Measurements from ENCODE around the gene MINDY3.
A peak's percentile ranks its signal among the peaks of the same experiment; 100 is the strongest.
"Not testable (repeated sequence)": the region's sequence is repeated elsewhere in the genome, so short reads cannot be mapped to it uniquely, and the experiment has no call there.

Gene MINDY3

GRCh38 chr10:15859906-15860691 lies at the start of gene MINDY3:
MINDY3 (minus strand) TSS chr10:15860507; CDS start chr10:15860299, 208 bp downstream.
- DNase-seq = peak; percentile 77

DNA sequence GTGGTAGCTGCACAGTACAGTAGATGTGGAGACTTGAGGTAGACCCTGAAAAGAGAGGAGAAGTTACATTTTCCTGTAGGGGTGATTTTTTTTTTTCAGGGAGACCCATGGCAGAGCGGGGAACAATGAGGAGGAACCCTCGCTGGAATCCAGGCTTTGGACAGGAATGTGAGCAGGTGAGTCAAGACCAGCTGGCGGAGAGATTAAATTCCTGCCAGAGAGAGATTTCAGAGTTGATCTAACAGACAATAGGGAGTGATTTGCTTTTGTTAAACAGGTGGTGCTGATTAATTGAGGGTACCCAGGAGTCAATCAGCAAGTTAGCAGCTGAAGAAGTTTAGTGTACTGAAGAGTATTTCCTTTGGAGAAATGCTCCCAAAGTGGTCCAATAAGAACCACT lies 41.6 kb upstream of the MINDY3 start:
- DNase-seq = no peak

DNA sequence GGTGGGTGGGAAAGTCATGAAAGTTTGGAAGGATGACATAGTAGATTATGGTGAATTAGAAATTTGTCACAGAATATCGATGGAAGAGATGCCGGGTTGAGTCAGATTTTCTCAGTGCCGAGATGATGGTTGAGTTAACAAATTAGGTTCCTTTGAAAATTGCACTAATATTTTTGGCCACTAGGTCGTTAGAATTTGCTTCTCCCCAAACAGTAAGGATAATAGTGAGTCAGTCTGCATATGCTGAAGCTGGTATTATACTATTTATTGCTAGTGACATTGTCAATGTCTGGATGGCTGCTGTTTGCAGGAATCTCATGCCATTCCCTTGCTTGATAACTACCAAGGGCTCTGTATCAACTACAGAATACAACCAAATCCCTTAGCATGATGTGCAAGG lies 37.7 kb upstream of the MINDY3 start:
- DNase-seq = peak; percentile 19

DNA sequence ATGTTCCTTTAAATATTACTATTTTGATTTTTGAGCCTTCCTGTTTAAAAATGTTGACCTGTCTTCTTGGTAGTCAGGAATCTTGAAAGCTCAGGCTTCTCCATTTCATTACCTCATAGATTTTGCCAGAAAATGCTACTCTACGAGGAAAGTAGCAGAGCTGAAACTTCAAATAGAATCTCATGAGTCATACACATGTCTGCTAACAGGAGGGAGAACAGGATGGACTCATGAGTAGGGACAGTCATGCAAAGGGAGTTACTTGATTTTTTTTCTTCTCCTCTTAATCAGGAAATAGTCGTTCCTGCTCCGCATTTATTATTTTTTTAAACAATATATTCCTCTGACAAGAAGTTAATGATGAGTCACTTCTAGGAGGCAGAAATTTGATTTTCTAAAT lies 37.0 kb upstream of the MINDY3 start:
- DNase-seq = peak; percentile 28

DNA sequence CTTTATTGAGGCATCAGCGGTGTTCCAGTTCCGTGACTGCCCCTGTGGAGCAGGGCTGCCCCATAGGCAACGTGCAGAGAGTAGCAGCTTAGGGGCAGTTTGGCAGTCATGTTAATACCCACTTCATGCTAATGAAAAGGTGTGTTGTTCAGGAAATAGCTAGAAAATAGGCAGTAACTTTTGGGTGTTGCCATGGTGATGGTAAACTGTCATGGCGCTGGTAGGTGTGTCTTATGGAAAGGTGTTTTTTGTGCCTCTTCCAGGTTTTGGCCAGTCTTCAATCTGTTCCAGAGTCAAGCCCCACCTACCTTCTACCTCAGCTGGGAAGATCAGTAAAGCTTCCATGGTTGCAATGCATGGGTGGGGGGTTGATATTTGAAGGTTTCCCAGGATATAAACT lies 36.3 kb upstream of the MINDY3 start:
- no peak for DNase-seq

DNA sequence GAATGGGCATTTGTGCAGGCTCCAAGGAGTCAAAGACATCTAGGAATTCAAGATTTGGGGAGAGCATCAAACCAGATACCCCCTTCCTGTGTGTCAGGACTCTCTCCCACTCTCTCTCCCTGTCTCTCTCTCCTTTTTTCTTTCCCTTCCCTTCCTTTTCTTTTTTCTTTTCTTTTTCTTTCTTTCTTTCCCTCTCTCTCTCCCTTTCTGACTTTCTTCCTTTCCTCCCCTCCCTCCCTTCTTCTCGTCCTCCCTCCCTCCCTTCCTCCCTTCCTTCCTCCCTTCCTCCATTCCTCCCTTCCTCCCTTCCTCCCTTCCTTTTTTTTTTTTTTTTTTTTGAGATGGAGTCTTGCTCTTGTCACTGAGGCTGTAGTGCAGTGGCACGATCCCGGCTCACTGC lies 24.1 kb upstream of the MINDY3 start:
- no peak for DNase-seq

DNA sequence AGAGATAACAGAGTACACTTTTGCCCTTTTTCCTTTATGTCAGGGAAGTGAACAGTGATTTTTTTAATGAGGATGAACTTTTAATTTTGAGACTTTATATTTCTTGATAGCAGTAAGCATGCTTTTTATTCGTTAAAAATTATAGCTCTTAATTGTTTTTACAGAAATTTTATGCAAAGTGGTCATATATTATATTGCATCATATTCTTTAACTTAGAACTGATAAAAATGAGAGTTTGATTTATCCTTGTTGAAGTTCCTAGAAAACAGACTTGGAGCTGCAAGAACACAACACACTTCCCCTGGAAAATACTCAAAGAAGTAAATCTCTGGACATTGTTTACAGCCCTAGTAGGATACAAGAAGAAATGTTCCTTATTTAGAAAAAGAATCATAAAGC lies 21.2 kb upstream of the MINDY3 start:
- DNase-seq = no peak

- DNase-seq = no peak
Measured at GRCh38 chr10:15879663-15880062, 19.4 kb upstream of the MINDY3 start.

DNA sequence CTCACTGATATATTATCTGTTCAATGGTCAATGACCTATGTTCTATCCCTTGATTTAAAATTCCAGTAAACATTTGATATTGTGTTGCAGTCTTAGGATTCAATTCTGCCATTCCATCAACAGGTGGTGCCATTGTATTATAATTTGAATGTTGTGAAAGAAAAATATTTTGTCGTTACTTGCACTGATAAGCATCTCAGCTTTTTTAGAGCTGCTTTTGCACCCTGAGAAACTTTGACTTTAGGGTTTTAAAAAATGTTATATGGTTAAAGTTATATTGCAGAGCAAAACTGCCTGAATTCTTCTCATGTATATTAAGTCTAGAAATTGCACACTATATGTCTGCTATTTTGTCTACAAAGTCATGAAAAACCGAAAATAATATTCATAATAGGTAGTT lies 18.8 kb upstream of the MINDY3 start:
- DNase-seq = peak; percentile 29

DNA sequence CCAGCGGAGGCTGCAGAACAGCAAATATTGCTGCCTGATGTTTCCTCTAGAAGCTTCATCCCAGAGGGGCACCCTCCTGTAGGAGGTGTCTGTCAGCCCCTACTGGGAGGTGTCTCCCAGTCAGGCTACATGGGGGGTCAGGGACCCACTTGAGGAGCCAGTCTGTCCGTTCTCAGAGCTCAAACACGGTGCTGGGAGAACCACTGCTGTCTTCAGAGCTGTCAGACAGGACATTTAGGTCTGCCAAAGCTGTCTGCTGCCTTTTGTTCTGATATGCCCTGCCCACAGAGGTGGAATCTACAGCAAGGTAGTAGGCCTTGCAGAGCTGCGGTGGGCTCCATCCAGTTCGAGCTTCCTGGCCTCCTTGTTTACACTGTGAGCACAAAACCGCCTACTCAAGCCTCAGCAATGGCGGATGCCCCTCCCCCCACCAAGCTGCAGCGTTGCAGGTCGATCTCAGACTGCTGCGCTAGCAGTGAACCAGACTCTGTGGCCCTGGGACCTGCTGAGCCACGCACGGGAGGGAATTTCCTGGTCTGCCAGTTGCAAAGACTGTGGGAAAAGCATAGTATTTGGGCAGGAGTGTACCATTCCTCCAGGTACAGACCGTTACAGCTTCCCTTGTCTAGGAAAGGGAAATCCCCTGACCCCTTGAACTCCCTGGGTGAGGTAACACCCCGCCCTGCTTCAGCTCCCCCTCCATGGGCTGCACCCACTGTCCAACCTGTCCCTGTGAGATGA lies 17.7 kb upstream of the MINDY3 start:
- DNase-seq = no peak

DNA sequence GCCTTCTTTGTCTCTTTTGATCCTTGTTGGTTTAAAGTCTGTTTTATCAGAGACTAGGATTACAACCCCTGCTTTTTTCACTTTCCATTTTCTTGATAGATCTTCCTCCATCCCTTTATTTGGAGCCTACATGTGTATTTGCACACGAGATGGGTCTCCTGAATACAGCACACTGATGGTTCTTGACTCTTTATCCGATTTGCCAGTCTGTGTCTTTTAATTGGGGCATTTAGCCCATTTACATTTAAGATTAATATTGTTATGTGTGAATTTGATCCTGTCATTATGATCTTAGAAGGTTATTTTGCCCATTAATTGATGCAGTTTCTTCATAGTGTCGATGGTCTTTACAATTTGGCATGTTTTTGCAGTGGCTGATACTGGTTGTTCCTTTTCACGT lies 16.0 kb upstream of the MINDY3 start:
- DNase-seq = not testable (repeated sequence)

DNA sequence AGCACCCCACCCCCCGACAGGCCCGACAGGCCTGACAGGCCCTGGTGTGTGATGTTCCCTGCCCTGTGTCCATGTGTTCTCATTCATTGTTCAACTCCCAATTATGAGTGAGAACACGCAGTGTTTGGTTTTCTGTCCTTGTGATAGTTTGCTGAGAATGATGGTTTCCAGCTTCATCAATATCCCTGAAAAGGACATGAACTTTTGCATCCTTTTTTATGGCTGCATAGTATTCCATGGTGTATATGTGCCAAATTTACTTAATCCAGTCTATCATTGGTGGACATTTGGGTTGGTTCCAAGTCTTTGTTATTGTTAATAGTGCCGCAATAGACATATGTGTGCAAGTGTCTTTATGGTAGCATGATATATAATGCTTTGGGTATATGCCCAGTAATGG lies 12.3 kb upstream of the MINDY3 start:
- DNase-seq = not testable (repeated sequence)

DNA sequence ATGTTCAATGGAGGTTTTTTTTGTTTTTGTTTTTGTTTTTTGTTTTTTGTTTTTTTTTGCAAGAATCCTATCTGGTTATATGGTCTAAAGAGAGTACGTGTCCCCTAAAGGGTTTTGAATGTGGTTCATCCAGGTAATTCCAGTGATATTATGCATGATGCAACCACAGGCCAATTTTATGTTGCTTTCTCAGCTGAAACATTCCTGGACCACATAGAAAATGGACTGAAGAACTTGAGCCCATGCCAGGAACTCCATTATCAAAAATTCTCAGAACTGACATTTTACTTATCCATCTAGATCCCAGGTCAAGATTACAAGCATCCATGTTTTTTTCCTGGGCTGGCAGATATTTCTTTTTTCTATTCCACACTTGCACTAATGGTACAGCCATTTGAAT lies 11.5 kb upstream of the MINDY3 start:
- DNase-seq = peak; percentile 33

- DNase-seq = no peak
Measured at GRCh38 chr10:15869935-15870334, 9.6 kb upstream of the MINDY3 start.

GRCh38 chr10:15868006-15868405 lies 7.7 kb upstream of the MINDY3 start:
- no peak for DNase-seq

DNA sequence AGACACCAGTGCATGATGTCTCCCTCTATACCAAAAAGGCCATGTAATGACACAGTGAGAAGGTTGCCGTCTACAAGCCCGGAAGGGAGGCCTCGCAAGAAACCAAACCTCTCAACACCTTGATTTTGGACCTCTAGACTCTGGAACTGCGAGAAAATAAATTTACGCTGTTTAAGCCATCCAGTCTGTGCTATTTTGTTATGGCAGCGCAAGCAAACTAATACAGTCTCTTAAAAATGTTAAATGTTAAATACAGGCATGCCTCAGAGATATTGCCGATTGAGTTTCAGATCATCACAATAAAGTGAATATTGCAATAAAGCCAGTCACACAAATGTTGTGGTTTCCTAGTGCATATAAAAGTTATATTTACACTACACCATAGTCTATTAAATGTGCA lies 5.0 kb upstream of the MINDY3 start:
- no peak for DNase-seq

- no peak for DNase-seq
Measured at GRCh38 chr10:15864419-15864818, 4.1 kb upstream of the MINDY3 start.

DNA sequence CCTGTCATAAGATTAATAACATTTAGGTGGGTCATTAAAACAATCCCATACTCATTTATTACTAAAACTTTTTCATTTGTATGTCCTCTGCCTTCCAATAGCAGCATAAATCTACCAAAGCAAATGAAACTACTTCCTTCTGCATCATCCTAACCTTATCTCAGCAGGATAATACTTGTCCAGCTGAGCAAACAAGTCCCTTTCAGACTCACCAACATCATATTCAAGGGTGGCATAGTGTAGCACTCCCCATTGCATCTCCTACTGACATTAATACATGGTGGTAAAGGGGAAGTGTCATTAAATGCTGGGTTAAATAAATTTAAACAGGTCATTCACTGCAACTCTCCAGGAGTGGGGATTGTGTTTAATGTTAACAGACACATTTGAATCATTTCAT lies 3.4 kb upstream of the MINDY3 start:
- DNase-seq = no peak

- no peak for DNase-seq
Measured at GRCh38 chr10:15863323-15863722, 3.0 kb upstream of the MINDY3 start.

- no peak for DNase-seq
Measured at GRCh38 chr10:15860692-15861201, 440 bp upstream of the MINDY3 start.

DNA sequence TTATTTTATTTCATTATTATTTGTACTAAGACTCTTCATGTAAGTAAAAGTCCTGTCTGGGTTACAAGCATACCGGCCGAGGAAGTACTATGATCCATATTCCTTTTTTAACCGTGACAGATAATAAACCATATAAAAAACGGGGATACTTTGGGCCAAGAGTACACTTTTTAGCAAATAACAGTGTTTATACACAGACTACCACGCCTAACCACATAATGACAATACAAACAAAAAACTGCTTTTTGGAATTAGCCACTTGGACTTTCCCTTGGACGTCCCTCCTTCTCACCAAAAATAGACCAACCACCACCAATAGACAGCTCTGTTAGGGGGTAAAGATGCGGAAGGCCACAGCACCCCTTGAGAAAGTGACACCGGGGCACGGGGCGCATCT lies 800 bp downstream of the MINDY3 start:
- no peak for DNase-seq

DNA sequence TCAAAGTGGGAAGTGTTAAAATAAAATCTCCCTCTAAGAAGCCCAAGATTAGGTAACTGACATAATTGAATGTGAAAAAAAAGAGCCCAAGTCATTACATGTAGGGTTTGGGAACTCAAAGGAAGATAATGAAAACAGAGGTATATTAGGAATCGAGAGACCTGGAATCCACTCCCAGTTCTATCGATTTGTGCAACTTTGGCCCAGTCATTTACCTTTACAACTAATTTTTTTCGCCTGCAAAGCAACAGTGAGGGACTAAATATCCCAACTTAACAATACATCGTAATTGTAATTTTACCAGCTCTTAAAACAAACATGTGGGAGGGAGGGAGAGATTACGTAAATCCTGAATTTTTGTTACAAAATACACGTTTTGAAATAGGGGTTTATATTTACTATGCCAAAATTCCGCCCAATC lies 1.4 kb downstream of the MINDY3 start:
- no peak for DNase-seq

- DNase-seq = no peak
Measured at GRCh38 chr10:15857107-15857575, 3.2 kb downstream of the MINDY3 start.
